OCI-LY3 (cell line): ENCODE data around the gene TIAL1.

Experiments used
- H2AFZ ChIP-seq: fragments of 200-600, 300-600 bp; shearing (Covaris generic); 2 replicates; pipeline ENCODE4 v1.6.0; 2014; ENCODE audit warnings: antibody characterized with exemption, low read depth, low read length
- H3K27ac ChIP-seq: fragments of 200-600, 300-600 bp; sonication (generic); 2 replicates; pipeline ENCODE4 v1.5.1; 2014; ENCODE audit warnings: mild to moderate bottlenecking, low read length, moderate library complexity, mixed read lengths
- H3K27me3 ChIP-seq: fragments of 200-600, 300-600 bp; sonication (generic); 2 replicates; pipeline ENCODE4 v1.6.1; 2014; ENCODE audit warnings: low read depth, low read length, mixed read lengths
- H3K36me3 ChIP-seq: fragments of 200-600, 300-600 bp; sonication (generic); replicated peaks from 2 replicates; pipeline ENCODE3; 2014; ENCODE audit warnings: low read depth, low read length, mixed read lengths
- H3K4me1 ChIP-seq: fragments of 300-600, 200-600 bp; sonication (generic); 2 replicates; pipeline ENCODE4 v1.6.1; 2014; ENCODE audit warnings: low read length, mixed read lengths
- H3K4me2 ChIP-seq: fragments of 200-600, 300-600 bp; sonication (generic); 2 replicates; pipeline ENCODE4 v1.6.1; 2014; ENCODE audit warnings: low read length, mixed read lengths
- H3K4me3 ChIP-seq: fragments of 300-600, 200-600 bp; sonication (generic); 2 replicates; pipeline ENCODE4 v1.5.1; 2014; ENCODE audit warnings: antibody characterized with exemption, mild to moderate bottlenecking, low read length, moderate library complexity
- H3K79me2 ChIP-seq: fragments of 300-600, 200-600 bp; shearing (Covaris generic); 2 replicates; pipeline ENCODE4 v1.6.1; 2014; ENCODE audit warnings: mild to moderate bottlenecking, low read length, mixed read lengths
- H3K9ac ChIP-seq: fragments of 300-600, 200-600 bp; shearing (Covaris generic); 2 replicates; pipeline ENCODE4 v1.6.0; 2014; ENCODE audit warnings: mild to moderate bottlenecking, low read length, moderate library complexity
- H3K9me3 ChIP-seq: fragments of 200-600, 300-600 bp; shearing (Covaris generic); 2 replicates; pipeline ENCODE4 v1.6.1; 2014; ENCODE audit warnings: low read length, mixed read lengths; ENCODE audit not compliant: insufficient read depth
- H4K20me1 ChIP-seq: fragments of 200-600, 300-600 bp; sonication (generic); 2 replicates; pipeline ENCODE4 v1.6.1; 2016; ENCODE audit warnings: low read length, mixed read lengths; ENCODE audit not compliant: insufficient read depth
- CTCF ChIP-seq: fragments of 200-600, 300-600 bp; sonication (generic); IDR thresholded peaks from 2 replicates; pipeline ENCODE4 v1.5.1; 2014; ENCODE audit warnings: antibody characterized with exemption, low read length, low read depth
- EZH2phosphoT487 ChIP-seq: fragments of 200-600 bp; shearing (Covaris generic); IDR thresholded peaks from 2 replicates; pipeline ENCODE4 v1.6.1; 2018; ENCODE audit warnings: antibody characterized with exemption, mixed run types, low read depth

The TIAL1 gene

GRCh38 chr10:119643306-119644204, 46.8 kb upstream of the TIAL1 start:
- H3K4me1 ChIP-seq: peaks cover 5% of the 10 kb centered on the region
- H2AFZ ChIP-seq: no peak overlapping the region
- H3K9me3 ChIP-seq: no peaks in the 10 kb centered on the region
- no peaks in the 10 kb centered on the region for H3K27me3 ChIP-seq
- no peaks in the 10 kb centered on the region for H3K79me2 ChIP-seq
- H3K4me3 ChIP-seq: no peak overlapping the region
- H4K20me1 ChIP-seq: no peaks in the 10 kb centered on the region
- no peaks in the 10 kb centered on the region for H3K36me3 ChIP-seq
- no peak overlapping the region for H3K9ac ChIP-seq
- no peak overlapping the region for H3K4me2 ChIP-seq
- H3K27ac ChIP-seq: no peak overlapping the region
- TF ChIP-seq CTCF (no peak), EZH2phosphoT487 (no peak)

GRCh38 chr10:119642556-119643111, 45.9 kb upstream of the TIAL1 start:
- no peaks in the 10 kb centered on the region for H3K27me3 ChIP-seq
- no peak overlapping the region for H2AFZ ChIP-seq
- no peaks in the 10 kb centered on the region for H3K36me3 ChIP-seq
- H3K9me3 ChIP-seq: no peaks in the 10 kb centered on the region
- H3K27ac ChIP-seq: no peak overlapping the region
- H3K4me3 ChIP-seq: no peak overlapping the region
- no peak overlapping the region for H3K4me2 ChIP-seq
- H3K79me2 ChIP-seq: no peaks in the 10 kb centered on the region
- no peaks in the 10 kb centered on the region for H4K20me1 ChIP-seq
- peaks cover 7% of the 10 kb centered on the region for H3K4me1 ChIP-seq
- TF ChIP-seq CTCF (no peak), EZH2phosphoT487 (no peak)
- no peak overlapping the region for H3K9ac ChIP-seq

GRCh38 chr10:119640875-119641526, 44.2 kb upstream of the TIAL1 start:
- H3K4me3 ChIP-seq: no peak overlapping the region
- H3K9ac ChIP-seq: no peak overlapping the region
- H2AFZ ChIP-seq: no peak overlapping the region
- no peaks in the 10 kb centered on the region for H3K79me2 ChIP-seq
- no peak for TF ChIP-seq EZH2phosphoT487
- no peak for TF ChIP-seq CTCF
- H4K20me1 ChIP-seq: no peaks in the 10 kb centered on the region
- no peaks in the 10 kb centered on the region for H3K36me3 ChIP-seq
- H3K27ac ChIP-seq: no peak overlapping the region
- no peaks in the 10 kb centered on the region for H3K9me3 ChIP-seq
- H3K4me2 ChIP-seq: no peak overlapping the region
- no peaks in the 10 kb centered on the region for H3K27me3 ChIP-seq
- H3K4me1 ChIP-seq: peaks cover 14% of the 10 kb centered on the region

DNA sequence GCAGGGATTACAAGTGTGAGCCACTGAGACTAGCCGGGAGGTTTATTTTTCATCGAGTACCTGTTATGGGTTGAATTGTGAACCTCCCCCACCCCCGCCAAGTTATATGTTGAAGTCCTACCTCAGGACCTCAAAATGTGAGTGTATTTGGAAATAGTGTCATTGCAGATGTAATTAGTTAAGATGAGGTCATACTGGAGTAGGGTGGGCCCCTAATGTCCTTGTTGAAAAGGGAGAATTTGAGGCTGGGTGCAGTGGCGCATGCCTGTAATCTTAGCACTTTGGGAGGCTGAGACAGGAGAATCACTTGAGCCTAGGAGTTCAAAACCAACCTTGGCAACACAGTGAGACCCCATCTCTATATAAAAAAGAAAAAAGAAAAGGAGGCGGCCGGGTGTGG, 43.6 kb upstream of the TIAL1 start:
- no peaks in the 10 kb centered on the region for H4K20me1 ChIP-seq
- H3K27ac ChIP-seq: no peak overlapping the region
- no peak overlapping the region for H3K9ac ChIP-seq
- no peak overlapping the region for H2AFZ ChIP-seq
- peaks cover 14% of the 10 kb centered on the region for H3K4me1 ChIP-seq
- H3K36me3 ChIP-seq: no peaks in the 10 kb centered on the region
- no peaks in the 10 kb centered on the region for H3K27me3 ChIP-seq
- no peaks in the 10 kb centered on the region for H3K9me3 ChIP-seq
- H3K4me3 ChIP-seq: no peak overlapping the region
- no peaks in the 10 kb centered on the region for H3K79me2 ChIP-seq
- TF ChIP-seq CTCF: no peak
- no peak for TF ChIP-seq EZH2phosphoT487
- no peak overlapping the region for H3K4me2 ChIP-seq
